K562 treated with DMSO at 1 percent for 4 hours (cell line): ENCODE results near the gene CXCL3. TPM values are rescaled to one million over a fixed set of nuclear protein-coding genes. Genes with fewer than 3 reads are reported as not detected.

Experiments
- total RNA-seq: library from RNA; unstranded; fragments of 300-600 nt; gene quantifications from 2 replicates; pipeline ENCODE4 v1.2.3, GENCODE V29; 2022; ENCODE audit not compliant: insufficient read depth

The CXCL3 gene
- total RNA-seq: 4.4 and 6.3 TPM in 2 replicates

GRCh38 chr4:74038425-74039314 is at the start of gene CXCL3:
CXCL3 (minus strand) TSS chr4:74038689; CDS start chr4:74038611, 78 bp downstream.

GRCh38 chr4:73998040-73999011 is 40.2 kb downstream of the CXCL3 start, which contains the start of gene CXCL5:
CXCL5 (minus strand) TSS chr4:73998677; CDS start chr4:73998581, 96 bp downstream.

GRCh38 chr4:73988061-73988460 is 50.4 kb downstream of the CXCL3 start, which contains the start of gene PPBP:
PPBP (minus strand) TSS chr4:73988190; CDS start chr4:73988103, 87 bp downstream.

Other genes starting within 250 kb of the CXCL3 start
- gene CXCL6, start 202.0 kb downstream of the CXCL3 start, total RNA-seq: not detected in 2 replicates
- not detected in 2 replicates for gene PF4V1, start 185.4 kb downstream of the CXCL3 start, total RNA-seq
- not detected in 2 replicates for gene CXCL1, start 169.3 kb downstream of the CXCL3 start, total RNA-seq
- not detected in 2 replicates for gene PF4, start 56.7 kb downstream of the CXCL3 start, total RNA-seq
- gene PPBP, start 50.5 kb downstream of the CXCL3 start, total RNA-seq: 4.4 TPM in 1 of 2 replicates, not detected in the other
- gene CXCL5, start 40.0 kb downstream of the CXCL3 start, total RNA-seq: not detected in 2 replicates
- 1.6 and 4.0 TPM in 2 replicates for gene CXCL2, start 60.5 kb upstream of the CXCL3 start, total RNA-seq
- 6.2 and 8.8 TPM in 2 replicates for gene MTHFD2L, start 119.4 kb upstream of the CXCL3 start, total RNA-seq